GM18951 (cell line): Measurements from ENCODE around the gene RAI14.

Experiments
- POLR2A ChIP-seq: IDR thresholded peaks from 4 replicates; pipeline ENCODE4 v1.6.1; 2011; ENCODE audit warnings: mild to moderate bottlenecking; ENCODE audit not compliant: insufficient read length, insufficient read depth; ENCODE audit errors: extremely low read depth
- in situ Hi-C: fragments of 300-500 bp; cut with MboI; formaldehyde crosslinking; loops from one replicate; pipeline ENCODE4 v1.12.0; 2022; ENCODE audit warnings: low sequenced_read_pairs, mixed read lengths, inconsistent platforms; ENCODE audit not compliant: unreplicated experiment

RAI14 gene

GRCh38 chr5:34674187-34674586 is 18.1 kb downstream of the RAI14 start:
- in situ Hi-C loops: no loop called here
- no peak for TF ChIP-seq POLR2A

DNA sequence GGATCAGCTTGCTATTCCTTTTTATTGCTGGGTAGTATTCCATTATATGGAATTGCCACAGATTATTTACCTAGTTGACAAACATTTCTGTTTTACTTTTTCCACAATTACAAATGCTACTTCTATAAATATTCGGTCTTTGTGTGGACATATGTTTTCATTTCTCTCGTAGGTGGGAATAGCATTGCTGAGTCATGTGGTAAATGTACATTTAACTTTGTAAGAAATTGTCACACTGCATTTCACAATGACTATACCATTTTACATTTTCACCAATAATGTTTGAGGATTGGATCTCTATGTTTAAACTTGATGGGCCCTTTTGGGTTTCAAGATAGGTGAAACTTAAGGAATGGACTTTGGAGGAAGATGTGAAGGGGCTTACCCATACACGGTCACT is 19.7 kb downstream of the RAI14 start:
- in situ Hi-C loops: no loop called here
- no peak for TF ChIP-seq POLR2A

DNA sequence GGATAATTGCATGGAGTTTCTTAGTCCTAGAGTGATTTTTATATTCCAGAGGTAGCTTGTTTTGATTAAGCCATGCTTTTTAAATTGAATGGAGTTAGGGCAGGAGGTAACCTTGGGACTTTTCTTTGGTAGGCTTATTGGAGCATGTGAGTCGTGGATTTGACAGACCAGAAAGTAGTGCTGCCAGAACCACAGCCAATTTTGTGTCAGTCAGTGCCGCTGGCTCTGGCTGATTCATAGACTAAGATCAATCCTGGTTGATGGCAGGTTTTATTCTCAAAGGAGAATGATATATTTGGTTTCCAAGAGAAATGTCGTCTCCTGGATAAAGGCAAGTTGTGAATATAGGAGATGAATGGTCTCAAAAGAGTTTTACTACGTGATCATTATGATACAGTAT is 20.3 kb downstream of the RAI14 start:
- TF ChIP-seq POLR2A: no peak
- in situ Hi-C loops: no loop called here

DNA sequence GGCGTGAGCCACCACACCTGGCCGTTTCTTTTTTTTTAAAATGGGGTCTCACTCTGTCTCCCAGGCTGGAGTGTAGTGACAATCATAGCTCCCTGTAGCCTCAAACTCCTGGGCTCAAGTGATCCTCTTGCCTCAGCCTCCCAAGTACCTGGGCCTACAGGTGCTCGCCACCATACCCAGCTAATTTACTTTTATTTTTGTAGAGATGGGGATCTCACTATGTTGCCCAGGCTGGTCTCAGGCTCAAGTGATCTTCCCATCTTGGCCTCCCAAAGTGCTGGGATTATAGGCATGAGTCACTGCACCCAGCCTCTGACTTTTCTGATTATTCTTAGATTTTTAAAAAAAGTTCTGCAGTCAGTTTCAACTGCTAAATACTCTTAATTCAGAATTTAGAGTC is 21.3 kb downstream of the RAI14 start:
- TF ChIP-seq POLR2A: no peak
- in situ Hi-C loops: no loop called here

DNA sequence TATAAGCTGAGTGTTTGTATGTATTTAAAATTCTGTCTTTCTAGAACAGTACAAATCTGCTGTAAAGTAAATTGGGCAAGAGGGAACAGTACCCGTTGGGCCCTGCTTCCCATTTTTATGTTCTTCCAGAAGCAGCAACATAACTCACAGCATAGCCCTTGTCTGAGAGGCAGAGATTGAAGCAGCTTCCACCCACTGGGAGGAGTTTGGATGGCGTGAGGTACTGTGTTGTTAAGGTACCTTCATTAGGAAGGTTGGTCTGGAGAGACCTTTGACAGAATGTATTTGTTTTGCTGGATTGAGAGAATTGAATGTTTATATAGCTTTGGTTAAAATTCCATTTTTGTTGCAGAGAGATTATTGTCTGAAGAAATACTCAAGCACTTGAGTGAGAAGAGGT is 24.8 kb downstream of the RAI14 start:
- TF ChIP-seq POLR2A: no peak
- in situ Hi-C loops: no loop called here

DNA sequence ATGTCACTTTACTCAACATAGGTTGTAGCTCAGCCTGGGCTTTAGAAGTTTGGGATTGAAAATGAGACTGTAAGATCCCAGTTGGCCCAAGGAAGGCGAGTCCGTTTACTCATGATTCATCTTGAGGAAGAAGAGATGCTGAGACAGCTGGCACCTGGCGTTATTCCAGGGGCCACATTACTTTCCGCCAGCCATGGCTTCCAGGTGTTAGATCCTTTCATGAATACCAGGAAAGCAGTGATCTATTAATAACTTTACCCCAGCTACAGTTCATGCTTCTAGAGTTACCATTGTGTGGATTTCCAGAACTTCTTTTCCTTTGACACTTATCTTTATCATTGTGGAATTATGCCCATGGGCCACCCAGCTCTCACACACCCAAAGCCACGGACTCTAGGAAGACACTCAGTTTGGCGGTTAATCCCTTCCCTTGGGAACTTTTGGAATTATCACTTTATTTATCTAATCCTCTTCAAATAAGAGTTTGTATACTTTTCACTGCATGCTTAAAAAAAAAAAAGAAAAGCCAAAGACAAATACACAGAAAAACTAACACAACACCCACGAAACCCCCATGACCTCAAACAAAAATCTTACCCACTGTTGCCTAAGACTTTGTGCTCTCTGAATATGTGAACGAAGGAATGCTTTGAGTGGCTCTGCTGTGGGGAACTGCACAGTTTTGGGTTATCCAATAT is 26.9 kb downstream of the RAI14 start:
- in situ Hi-C loops: no loop called here
- no peak for TF ChIP-seq POLR2A

GRCh38 chr5:34684281-34684979 is 28.3 kb downstream of the RAI14 start:
- TF ChIP-seq POLR2A: no peak
- in situ Hi-C loops: no loop called here

GRCh38 chr5:34684980-34685352 is 28.8 kb downstream of the RAI14 start:
- TF ChIP-seq POLR2A: no peak
- in situ Hi-C loops: no loop called here

GRCh38 chr5:34685485-34686165 is 29.5 kb downstream of the RAI14 start:
- in situ Hi-C loops: no loop called here

DNA sequence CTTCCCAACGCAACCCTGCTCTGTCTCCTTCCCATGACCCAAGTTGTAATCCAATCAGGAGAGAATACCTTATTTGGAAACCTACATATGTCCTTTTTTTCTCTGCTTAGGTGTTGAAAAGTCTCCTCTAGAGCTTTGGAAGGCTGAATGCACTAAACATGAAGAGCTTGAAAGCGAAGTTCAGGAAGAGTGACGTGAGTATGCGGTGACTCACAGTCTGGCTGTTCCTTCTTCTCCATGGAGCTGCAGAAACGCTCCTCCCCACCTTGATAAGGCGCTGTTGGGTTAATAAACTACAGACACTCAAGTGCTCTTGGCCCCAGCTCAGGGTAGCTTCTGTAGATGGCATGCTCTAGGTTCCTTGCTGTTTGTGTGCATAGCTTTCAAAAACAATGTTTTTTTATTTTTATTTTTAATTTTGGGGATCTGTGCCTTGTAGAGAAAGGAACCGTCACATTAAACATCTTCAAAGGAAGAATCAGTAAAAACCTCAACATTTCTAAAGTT is 30.7 kb downstream of the RAI14 start:
- in situ Hi-C loops: no loop called here
- no peak for TF ChIP-seq POLR2A

More at GRCh38 chr5:34685485-34686165, 29.5 kb downstream of the RAI14 start:
- no peak for TF ChIP-seq POLR2A

DNA sequence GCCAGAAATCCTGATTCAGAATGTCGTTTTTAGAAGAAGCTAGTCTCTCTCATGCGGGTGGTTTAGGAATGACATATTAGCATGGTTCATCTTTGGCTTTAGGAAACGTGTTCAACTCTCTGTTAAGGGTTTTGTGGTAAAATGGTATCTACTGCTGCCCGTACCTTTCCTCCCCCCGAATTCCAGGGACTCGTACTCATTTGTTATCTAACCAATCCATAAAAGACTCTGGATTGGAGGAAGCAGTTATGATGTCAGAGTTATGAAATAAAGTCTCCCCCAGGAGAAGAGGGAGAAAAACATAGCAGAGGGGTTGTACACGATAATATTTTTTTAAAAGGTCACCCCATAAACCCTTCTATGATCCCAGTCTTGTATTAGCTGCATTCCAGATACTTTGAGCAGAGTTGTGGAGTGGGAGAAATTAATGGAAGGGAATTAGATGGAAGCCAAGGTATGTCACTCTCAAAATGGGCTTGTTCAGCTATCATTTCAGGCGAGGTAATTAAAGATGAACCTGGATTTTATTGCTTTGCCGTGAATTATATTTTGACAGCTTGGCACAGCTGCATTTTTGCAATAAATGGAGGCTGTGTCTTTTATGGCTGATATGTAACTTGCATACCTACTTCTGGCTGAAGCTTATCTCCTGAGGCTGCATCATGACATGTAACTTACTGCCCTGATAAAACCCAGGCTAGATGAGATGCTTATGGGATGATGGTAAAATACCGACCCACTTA is 31.3 kb downstream of the RAI14 start:
- TF ChIP-seq POLR2A: no peak
- in situ Hi-C loops: no loop called here

- in situ Hi-C loops: no loop called here
Measured at GRCh38 chr5:34688015-34688810, 32.1 kb downstream of the RAI14 start.

More at GRCh38 chr5:34688015-34688810, 32.1 kb downstream of the RAI14 start:
- TF ChIP-seq POLR2A: no peak
